SKM-1 treated with dmso at 0.1 percent for 144 hours (cell line): ENCODE data around the gene UBE3B.

Experiments used
- DNase-seq: peaks from one replicate; lab custom pipeline; 2025; ENCODE audit not compliant: unreplicated experiment; lab: John Stamatoyannopoulos, UW

UBE3B gene

DNA sequence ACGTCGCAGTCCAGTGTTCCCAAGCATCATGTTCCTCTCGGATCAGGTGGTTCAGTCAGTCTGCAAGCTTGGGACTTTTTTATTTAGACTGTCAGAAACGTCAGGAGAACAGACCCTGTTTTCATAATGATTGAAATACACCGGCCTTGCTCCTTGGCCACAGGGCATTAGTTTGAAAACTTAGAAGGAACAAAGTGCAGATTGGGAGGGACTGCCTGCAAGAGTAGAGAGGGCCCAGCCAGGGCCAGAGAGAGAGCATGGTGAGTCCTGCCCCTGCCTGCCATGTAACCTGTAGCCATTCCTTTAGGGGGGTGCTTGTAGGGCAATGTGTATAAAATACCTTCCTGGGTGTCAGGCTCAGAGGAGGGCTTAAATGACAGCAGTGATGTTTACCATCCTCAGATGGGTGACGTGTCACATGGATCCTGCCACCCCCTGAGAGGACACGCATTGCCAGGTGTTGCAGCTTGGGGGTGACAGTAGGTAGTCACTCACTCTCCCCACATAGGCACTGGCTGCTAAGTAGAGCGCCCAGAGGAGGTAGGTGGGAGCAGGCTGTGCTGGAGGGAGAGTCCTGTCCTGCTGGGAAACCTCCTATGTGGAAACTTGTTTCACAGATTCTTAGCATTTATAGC lies 50.2 kb downstream of the UBE3B start:
- no peak for DNase-seq

- DNase-seq, result no peak
Observed at GRCh38 chr12:109529691-109530640, 52.5 kb downstream of the UBE3B start.

- DNase-seq, result no peak
Observed at GRCh38 chr12:109531411-109531810, 54.0 kb downstream of the UBE3B start.

GRCh38 chr12:109532721-109533486 lies 55.5 kb downstream of the UBE3B start:
- DNase-seq, result no peak

GRCh38 chr12:109533487-109533740 lies 56.0 kb downstream of the UBE3B start:
- DNase-seq, result no peak

GRCh38 chr12:109534456-109534855 lies 57.0 kb downstream of the UBE3B start:
- no peak for DNase-seq

DNA sequence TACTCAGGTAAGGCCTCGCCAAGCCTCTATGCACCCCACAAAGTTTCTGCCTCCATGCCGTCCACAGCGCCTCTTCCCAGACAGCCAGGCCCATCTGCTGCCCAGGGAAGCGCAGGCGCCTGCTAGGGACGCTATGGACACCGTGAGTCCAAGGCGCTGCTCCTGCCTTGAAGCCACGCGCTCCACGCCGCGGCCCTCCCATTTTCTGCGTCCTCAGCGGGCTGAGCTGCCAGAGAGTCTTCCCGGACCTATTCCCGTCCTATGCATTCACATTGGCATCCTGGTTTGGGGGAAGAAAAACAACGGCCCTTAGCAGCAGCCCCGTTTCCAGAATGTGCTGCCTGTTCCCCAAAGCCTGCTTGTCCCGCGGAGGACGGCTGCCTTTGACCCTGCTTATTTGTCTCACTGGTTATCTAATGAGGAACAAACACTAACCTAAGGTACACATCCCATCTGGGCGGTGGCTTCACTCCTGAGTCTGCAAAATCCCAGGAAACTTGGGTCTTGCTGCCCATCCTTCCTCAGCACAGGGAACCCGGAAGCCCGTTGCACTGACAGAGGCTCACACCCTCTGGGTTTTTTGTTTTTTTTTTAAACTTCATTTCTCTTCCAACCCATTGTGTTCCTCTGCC lies 57.9 kb downstream of the UBE3B start:
- DNase-seq, result no peak

DNA sequence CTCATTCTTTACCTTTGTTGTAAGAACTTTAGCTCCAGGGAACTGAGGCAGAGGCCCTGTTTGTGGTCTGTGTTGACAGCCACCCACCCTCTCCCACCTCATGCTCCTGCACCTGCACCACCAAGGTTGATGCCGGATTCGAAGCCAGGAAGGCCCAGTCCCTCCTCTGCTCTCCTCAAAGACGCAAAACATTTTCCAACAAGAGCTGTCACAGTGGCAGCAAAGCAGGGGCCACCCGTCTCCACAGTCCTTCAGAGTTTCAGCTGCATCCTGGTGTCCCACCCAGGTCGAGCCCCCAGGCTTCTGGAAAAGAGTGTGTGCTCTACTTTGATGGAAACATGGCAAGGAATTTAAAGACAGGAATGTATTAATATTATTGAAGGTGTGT lies 58.4 kb downstream of the UBE3B start:
- no peak for DNase-seq

- DNase-seq, result no peak
Observed at GRCh38 chr12:109537136-109537535, 59.7 kb downstream of the UBE3B start.

DNA sequence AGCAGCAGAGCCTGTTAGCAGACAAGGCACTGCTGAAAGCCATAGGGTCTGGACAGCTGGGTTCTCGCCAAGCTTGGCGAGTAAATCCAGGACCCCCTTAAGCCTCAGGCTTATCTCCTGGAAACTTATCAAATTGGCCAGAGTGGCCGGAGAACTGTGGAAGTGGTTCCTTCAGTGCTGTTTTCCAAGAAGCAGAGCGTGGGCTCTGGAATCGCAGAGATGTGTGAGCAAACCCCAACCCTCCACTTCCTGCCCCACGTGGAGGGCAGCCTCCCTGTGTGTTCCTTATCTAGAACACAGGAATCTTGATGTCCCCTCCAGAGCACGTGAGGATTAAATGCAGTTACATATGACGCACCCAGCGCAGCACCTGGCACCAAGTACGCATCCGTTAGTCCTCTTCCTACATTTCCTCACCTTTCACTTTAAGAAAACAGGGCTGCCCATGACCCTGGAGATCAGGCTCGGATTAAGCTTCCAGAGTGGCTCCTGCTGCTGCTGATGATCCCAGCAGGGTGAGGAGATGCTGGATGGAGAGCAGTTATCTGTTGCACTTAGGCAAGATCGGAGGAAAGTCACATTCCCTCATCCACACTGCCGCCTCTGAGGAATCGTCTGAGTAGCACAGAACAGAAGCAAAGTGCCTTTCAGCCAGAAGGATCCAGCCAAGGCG lies 60.9 kb downstream of the UBE3B start:
- no peak for DNase-seq

DNA sequence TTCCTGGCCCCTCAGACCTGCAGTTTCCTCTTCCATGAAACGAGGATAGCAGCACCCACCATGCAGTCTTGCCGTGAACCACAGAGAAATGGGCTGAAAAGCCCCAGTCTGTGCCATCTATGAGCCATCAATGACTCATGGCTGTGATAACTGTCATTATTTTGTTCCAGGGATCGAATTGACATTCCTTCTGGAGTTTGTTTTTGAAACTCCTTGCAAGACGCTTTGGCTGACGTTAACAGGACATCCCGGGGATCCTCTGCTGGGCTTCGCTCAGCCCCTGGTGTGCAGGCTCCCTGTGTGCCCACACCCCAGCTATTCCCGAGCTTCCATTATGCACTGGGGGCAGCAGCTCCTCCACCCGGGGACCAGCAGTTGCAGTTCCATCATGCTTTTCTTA lies 62.1 kb downstream of the UBE3B start:
- DNase-seq, result no peak

DNA sequence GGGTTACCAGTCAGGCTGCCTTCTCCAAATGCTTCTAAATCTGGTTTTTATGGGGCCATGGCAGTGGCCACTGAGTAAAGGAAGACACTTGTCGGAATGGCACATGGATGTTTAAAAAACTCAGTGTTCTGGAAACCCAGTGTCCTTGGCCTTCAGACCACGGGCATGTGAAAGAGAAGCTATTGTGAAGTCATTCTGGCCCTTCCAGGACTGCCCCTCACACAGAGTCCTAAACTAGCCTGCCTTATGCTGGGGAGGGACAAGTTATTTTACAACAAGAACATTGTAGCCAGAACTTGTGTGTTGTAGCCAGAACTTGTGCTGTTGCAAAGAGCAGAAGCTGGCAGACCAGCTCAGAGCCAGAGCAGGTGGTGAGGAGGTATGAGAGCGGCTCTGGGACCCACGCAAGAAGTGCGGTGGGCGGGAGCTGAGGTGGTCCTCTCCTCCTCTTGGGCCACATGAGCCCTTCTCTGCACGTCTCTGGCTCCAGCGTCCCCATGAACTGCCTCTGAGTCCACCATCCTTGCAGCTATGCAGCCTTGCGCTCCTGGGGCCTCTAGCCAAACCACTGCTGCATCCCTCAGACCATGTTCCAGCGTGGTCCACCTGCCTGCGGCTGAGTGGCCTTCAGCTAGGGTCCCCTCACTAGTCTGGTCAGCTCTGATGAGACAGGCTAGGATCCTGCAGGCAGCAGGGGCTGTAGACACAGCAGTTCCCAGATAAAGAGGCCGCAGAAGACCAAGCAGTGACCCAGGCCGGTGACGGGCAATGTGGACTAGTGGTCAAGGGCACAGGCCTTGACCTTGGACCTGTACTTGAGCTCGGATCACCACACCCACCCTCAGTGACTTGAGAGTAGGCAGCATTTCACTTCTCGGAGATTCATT lies 63.3 kb downstream of the UBE3B start:
- no peak for DNase-seq

DNA sequence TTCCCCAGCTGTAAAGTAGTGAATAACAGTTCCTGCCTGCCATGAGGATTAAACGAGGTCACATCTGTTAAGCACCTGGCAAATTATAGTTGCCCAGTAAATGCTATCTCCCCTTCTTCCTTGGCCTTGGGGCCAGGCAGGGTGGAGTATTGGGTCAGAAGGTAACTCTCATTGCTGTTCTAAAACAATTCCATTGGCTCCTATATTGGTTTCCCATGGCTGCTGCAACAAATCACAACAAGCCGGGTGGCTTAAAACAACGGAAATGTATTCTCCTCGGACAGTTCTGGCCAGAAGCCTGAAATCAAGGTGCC lies 63.9 kb downstream of the UBE3B start:
- DNase-seq, result no peak

DNA sequence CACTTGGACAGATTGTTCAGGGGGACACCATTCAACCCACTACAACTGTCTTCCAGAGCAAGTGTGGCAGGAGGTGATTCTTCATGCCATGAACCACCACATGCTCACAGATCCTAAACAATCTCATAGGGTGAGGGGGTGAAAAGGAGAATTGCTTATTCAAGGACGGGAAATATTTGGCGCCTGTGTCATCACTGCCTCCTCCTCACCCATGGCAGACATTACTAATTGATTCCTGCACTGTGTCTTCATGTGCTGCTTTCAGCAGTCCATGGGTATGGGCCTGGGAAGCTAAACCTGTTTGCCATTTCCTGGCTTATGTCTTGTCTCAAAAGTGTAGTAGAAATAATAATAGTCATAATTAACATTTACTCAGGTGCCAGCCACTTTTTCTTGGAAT lies 64.6 kb downstream of the UBE3B start:
- DNase-seq, result no peak

DNA sequence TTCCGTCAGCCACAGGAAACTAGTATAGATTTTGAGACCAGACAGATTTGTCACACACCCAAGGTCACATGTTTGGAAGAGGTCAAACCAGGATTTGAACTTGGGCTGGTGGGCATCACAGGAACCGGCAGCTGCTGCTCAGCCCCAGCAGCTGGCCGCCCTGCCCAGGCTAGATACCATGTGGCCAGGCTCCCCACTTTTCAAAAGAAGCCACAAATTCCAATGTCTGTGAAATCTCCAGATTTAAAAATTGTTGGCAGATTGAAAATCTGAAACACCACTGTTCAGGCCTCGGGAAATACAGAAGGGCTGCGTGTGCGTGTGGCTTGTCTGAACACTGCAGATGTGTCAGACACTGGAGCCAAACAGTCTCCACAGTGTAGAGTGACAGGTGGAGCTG lies 65.4 kb downstream of the UBE3B start:
- no peak for DNase-seq

GRCh38 chr12:109544955-109545531 lies 67.6 kb downstream of the UBE3B start:
- no peak for DNase-seq

- no peak for DNase-seq
Observed at GRCh38 chr12:109545826-109546225, 68.4 kb downstream of the UBE3B start.

GRCh38 chr12:109547286-109547685 lies 69.9 kb downstream of the UBE3B start:
- DNase-seq, result no peak

- DNase-seq, result no peak
Observed at GRCh38 chr12:109548258-109548657, 70.8 kb downstream of the UBE3B start.
